ENCODE results near the gene HGF. TPM values are rescaled to one million over a fixed set of nuclear protein-coding genes. Genes with fewer than 3 reads are reported as not detected.

The HGF gene
- total RNA-seq, 1 donor from 2014 or later = not detected

GRCh38 chr7:81659697-81660395 lies 110.0 kb downstream of the HGF start:
- no peak for TF ChIP-seq CTCF (IDR thresholded peaks at IDR 0.05; ENCODE audit: insufficient read depth, low read length, poor library complexity, severe bottlenecking)
- no peaks in the 10 kb centered on the region for H3K36me3 ChIP-seq (ENCODE audit: control insufficient read depth, insufficient read depth, low read length)
- H3K27me3 ChIP-seq (ENCODE audit: control insufficient read depth, insufficient read depth, low read length) = no peaks in the 10 kb centered on the region
- no peak overlapping the region for H3K4me3 ChIP-seq (ENCODE audit: low read depth, low read length)
- DNase-seq (ENCODE audit: low read depth) = peak; percentile 9

GRCh38 chr7:81657551-81657950 lies 112.3 kb downstream of the HGF start:
- Histone ChIP-seq H3K4me3 (ENCODE audit: low read depth, low read length) (no peak overlapping the region), H3K36me3 (ENCODE audit: control insufficient read depth, insufficient read depth, low read length) (no peaks in the 10 kb centered on the region), H3K27me3 (ENCODE audit: control insufficient read depth, insufficient read depth, low read length) (no peaks in the 10 kb centered on the region)
- no peak for DNase-seq (ENCODE audit: low read depth)
- TF ChIP-seq CTCF (IDR thresholded peaks at IDR 0.05; ENCODE audit: insufficient read depth, low read length, poor library complexity, severe bottlenecking) = no peak

- no peak for TF ChIP-seq CTCF (IDR thresholded peaks at IDR 0.05; ENCODE audit: insufficient read depth, low read length, poor library complexity, severe bottlenecking)
- no peak overlapping the region for H3K4me3 ChIP-seq (ENCODE audit: low read depth, low read length)
- no peaks in the 10 kb centered on the region for H3K27me3 ChIP-seq (ENCODE audit: control insufficient read depth, insufficient read depth, low read length)
- no peak for DNase-seq (ENCODE audit: low read depth)
- H3K36me3 ChIP-seq (ENCODE audit: control insufficient read depth, insufficient read depth, low read length) = no peaks in the 10 kb centered on the region
These were observed 114.6 kb downstream of the HGF start for GRCh38 chr7:81655271-81655670.

- TF ChIP-seq CTCF (IDR thresholded peaks at IDR 0.05; ENCODE audit: insufficient read depth, low read length, poor library complexity, severe bottlenecking) = no peak
- no peak for DNase-seq (ENCODE audit: low read depth)
- Histone ChIP-seq H3K27me3 (ENCODE audit: control insufficient read depth, insufficient read depth, low read length) (no peaks in the 10 kb centered on the region), H3K4me3 (ENCODE audit: low read depth, low read length) (no peak overlapping the region), H3K36me3 (ENCODE audit: control insufficient read depth, insufficient read depth, low read length) (no peaks in the 10 kb centered on the region)
These were observed 117.6 kb downstream of the HGF start for GRCh38 chr7:81652225-81652624.

All from kidney epithelial cell (primary cell).